Limb (tissue), 2 donors: ENCODE measurements around the gene KRTAP10-7.
"Not testable (repeated sequence)": the region's sequence is repeated elsewhere in the genome, so short reads cannot be mapped to it uniquely, and the experiment has no call there.

Experiments used
- DNase-seq, 2 donors: peaks; one replicate each; pipeline ENCODE4 v3.0.0-alpha.2; 2016; ENCODE audit errors: extremely low spot score in 2 of 2

Gene KRTAP10-7

GRCh38 chr21:44571844-44572782 lies 28.3 kb upstream of the KRTAP10-7 start:
- peak in 1 of 2 donors; percentile 18 for DNase-seq

DNA sequence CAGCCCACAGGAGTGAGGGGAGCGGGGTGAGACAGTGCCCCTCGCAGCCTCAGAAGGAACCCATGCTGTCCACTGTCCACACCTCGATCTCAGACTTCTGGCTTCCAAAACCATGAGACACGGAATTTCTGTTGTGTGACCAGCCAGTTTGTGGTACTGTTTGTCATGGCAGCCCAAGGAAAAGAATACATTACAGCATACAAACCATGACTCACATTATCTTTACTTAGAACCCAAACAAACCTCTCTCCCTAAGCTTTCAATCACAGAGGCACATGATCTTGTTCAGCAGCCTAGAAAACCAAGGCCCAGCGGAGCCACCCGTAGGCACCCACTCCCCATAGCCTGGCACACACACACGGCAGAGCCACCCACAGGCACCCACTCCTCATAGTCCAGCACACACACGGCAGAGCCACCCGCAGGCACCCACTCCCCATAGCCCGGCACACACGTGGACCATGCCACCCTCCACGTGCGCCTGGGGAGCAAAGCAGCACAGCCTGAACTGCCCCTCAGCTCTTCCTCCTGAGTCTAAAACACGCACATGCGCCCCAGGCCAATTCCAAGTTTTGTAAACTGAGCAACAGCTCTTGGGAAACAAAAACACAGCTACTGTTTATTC lies 27.3 kb upstream of the KRTAP10-7 start:
- DNase-seq, result no peak

- not testable (repeated sequence) for DNase-seq
These were observed 26.6 kb upstream of the KRTAP10-7 start, which contains the start of gene KRTAP10-4 for GRCh38 chr21:44573630-44574456. KRTAP10-4 (plus strand) TSS chr21:44573729; CDS start chr21:44573759, 30 bp downstream.

- no peak for DNase-seq
These were observed 25.7 kb upstream of the KRTAP10-7 start for GRCh38 chr21:44574457-44575306.

- DNase-seq, result no peak
These were observed 24.9 kb upstream of the KRTAP10-7 start for GRCh38 chr21:44575307-44576024.

- no peak for DNase-seq
These were observed 24.4 kb upstream of the KRTAP10-7 start for GRCh38 chr21:44576025-44576420.

DNA sequence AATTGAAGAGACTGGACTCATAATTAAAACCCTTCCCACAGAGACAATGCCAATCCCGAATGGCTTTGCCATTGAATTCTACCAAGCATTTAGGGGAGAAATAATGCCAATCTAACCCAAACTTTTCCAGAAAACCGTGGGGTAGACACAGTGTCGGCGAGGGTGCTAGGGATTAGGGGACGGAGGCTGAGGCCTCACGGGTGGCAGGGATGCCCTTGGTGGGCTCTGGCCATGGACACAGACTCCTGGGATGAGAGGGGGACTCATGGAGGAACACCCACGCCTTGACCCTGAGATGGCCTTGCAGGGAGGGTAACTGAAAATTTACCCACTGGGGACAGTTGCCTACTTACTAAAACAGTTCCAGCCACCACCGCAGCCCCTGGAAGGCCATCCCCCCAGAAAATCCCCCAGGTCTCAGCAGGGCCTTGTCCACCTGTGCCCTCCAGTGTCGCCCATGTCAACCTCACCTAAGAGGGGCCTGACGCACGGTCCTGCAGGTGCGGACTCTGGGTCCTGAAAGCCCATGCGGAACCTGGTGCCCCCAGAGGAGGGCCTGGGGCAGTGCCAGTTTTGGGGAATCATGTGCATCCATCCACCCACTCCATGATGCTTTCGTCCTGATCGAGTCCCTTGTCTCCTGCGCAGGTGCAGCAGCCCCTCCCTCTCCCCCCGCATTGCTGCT lies 21.9 kb upstream of the KRTAP10-7 start:
- DNase-seq, result peak in 1 of 2 donors; percentile 17

DNA sequence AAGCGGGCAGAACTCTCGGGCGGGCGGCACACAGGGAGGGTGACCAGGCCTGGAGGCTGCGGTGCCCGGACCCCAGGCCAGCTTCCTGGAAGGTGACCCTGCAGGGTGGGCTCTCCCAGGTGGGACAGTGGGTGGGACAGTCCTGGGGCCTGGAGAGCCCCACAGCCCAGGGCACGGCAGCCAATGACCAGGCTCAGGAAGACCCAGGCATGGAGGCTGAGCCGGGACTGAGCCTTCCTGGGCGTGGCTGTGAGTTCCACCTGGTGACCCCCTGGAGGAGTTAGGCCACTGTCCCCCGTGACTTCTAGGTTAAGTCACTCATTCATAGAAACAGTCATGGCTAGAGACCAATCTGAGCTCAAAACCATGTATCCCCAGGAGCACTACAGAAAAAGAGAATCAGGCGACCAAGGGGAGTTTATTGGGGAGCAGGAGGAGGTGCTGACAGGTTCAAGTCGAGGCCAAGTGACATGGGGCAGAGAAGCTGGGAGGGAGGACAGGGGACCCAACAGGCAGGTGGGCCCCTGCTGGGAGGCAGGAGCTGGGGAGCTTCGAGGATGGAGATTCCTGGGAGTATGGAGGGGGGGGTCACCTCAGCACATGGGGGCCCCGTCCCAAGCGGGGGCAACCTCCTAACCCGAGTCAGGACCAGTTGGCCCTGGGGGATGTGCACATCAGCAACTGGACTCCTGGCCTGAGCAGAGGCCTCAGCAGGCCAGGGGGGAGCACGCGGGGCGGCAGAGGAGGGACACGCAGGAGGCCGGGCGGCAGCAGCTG lies 21.2 kb upstream of the KRTAP10-7 start:
- no peak for DNase-seq

GRCh38 chr21:44579833-44580144 lies 20.6 kb upstream of the KRTAP10-7 start:
- DNase-seq, result no peak

- not testable (repeated sequence) for DNase-seq
These were observed 20.1 kb upstream of the KRTAP10-7 start, which contains the start of gene KRTAP10-5 for GRCh38 chr21:44580231-44580821. KRTAP10-5 (minus strand) TSS chr21:44580604; CDS start chr21:44580578, 26 bp downstream.

- DNase-seq, result no peak
These were observed 19.2 kb upstream of the KRTAP10-7 start for GRCh38 chr21:44581158-44581557.

DNA sequence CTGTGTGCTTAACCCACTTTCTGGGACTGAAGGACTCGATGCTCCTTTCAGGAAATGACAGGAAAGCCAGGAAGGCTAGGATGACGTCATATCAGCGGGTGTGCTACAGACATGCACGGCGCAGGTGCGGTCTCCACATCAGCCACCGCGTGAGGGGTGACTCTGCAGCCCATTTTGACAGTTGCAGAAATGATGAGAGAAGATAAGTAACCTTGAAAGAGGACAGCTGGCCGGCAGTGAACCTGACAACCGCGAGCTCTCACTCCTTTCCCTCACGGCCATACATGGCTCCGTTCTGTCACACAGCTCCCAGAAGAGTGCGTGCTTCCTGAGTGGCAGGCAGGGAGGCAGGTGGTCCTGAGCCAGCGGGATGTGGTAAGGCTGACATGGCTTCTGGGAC lies 18.3 kb upstream of the KRTAP10-7 start:
- DNase-seq, result no peak

DNA sequence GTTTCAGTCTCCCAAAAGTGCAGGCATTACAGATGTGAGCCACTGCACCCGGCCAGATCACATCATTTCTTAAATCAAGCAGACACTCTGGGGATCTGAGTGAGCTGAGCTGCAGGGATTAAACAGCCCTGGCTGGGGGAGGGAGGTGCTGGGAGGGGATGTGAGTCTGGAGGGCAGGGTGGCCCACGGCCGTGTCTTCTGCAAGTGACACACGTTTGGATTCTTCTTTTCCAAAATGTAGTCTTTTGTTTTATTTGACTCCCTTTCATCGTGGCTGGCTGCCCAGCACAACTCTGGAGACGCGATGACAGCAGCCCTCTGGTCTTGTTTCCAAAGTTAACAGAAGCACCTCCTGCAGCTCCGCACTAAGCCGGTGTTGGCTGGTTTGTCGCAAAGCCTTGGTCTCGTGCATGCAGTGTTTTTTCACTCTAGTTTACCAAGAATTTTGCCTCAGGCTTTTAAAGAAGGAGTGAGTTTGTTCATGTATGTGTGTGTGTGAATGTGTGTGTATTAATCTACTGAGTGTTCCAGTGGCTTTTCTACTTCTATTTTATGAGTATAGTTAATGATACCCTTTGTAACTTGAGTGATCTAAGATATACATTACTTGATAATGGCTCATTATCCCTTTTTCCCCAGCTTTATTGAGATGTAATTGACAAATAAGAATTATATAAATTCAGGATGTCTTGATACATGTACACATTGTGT lies 17.2 kb upstream of the KRTAP10-7 start:
- DNase-seq, result peak in 1 of 2 donors; percentile 17

- DNase-seq, result no peak
These were observed 16.6 kb upstream of the KRTAP10-7 start for GRCh38 chr21:44583800-44584147.

GRCh38 chr21:44585892-44586291 lies 14.5 kb upstream of the KRTAP10-7 start:
- DNase-seq, result no peak

DNA sequence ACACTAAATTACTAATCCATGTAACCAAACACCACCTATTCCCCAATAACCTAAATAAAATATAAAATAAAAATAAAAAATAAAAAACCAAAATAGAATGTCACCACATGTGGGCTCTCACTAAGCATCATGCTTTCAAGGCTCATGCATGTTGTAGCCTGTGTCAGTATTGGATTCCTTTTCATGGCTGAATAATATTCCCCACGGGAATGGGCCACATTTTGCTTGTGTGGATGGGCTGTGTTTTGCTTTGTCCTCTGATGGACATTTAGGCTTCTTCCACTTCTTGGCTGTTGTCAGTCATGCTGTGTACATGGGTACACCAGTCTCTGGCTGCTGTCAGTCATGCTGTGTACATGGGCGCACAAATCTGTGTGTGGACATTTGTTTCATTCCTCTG lies 11.3 kb upstream of the KRTAP10-7 start:
- DNase-seq, result no peak

GRCh38 chr21:44589586-44590305 lies 10.7 kb upstream of the KRTAP10-7 start:
- DNase-seq, result no peak
